HG03139 (cell line): ENCODE measurements around the gene RPL36A.

Source experiments
- ATAC-seq: cut with Tn5 transposase; IDR thresholded peaks from one replicate; pipeline ENCODE4 v1.9.1; 2021; ENCODE audit not compliant: unreplicated experiment

RPL36A gene

DNA sequence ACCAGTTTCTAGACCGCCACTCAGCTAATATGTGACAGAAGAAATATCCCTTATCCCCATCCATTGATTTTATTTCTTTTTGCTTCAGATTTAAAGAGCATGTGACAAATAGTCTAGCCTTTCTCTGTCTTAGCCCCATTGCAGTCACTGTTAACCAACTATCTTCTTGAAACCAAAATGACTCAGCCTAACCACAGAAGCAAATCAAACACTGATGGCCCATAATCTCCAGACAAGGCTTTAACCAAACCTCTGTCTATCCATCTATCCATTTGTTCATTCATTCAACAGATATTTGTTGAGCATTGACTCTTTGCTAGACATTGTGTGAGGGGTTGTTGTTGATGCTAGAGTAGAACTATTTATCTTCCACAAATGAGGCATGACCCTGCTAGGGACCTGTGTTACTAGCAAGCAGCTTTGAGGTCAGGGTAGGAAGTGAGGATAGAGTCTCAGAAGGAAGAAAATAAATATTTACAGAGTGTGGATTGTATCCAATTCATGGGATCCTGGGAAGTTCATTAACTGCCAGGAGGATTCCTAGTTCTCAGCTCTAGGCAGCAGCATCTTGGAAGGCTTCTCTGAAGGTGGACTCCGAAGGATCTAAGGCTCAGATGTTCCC, 39.8 kb downstream of the RPL36A start:
- ATAC-seq: peak; percentile 96

GRCh38 chrX:101442085-101442484, 51.3 kb downstream of the RPL36A start:
- no peak for ATAC-seq
